Occipital lobe (tissue), 2 donors: ENCODE measurements around the gene SGSM1. TPM values are rescaled to one million over a fixed set of nuclear protein-coding genes. Genes with fewer than 3 reads are reported as not detected.

Source experiments
- DNase-seq: peaks from one replicate; lab custom pipeline; 2025; lab: John Stamatoyannopoulos, UW
- total RNA-seq: library from RNA; depleted of rRNA; stranded (reverse); fragments of >200 nt; gene quantifications from one replicate; pipeline ENCODE4 v1.2.3, GENCODE V29; 2014

SGSM1 gene
- total RNA-seq, 1 donor from 2014 or later, result 11.4 TPM

DNA sequence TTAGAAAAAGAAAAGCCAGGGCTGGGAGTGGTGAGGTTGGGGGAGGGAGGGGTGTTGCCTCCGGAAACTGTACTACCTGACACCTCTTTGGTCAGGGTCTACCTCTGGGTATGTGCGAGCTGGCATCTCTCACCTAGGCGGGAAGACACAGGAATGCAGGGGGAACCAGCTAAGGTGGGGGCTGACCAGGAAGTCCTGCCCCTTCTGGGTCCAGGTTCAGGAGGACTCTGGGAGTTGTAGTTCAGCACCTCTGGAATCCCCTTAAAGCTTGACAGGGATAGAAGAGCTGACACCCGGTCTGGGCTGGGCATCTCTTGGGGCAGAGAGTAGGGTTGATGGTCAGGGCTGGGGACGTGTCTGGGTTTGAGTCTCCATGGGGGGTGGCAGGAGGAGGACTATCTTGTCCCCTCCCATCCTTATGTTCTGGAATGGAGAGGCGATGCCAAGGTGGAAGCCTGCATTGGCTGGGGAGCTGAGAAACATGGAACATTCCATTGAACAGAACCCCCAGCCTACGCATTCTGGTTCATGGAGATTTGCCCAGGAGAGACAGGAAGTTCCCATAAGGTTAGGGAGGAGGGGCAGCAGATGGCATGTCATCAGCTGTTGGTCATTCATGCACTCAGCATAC is 144.4 kb downstream of the SGSM1 start:
- peak; percentile 79 for DNase-seq

DNA sequence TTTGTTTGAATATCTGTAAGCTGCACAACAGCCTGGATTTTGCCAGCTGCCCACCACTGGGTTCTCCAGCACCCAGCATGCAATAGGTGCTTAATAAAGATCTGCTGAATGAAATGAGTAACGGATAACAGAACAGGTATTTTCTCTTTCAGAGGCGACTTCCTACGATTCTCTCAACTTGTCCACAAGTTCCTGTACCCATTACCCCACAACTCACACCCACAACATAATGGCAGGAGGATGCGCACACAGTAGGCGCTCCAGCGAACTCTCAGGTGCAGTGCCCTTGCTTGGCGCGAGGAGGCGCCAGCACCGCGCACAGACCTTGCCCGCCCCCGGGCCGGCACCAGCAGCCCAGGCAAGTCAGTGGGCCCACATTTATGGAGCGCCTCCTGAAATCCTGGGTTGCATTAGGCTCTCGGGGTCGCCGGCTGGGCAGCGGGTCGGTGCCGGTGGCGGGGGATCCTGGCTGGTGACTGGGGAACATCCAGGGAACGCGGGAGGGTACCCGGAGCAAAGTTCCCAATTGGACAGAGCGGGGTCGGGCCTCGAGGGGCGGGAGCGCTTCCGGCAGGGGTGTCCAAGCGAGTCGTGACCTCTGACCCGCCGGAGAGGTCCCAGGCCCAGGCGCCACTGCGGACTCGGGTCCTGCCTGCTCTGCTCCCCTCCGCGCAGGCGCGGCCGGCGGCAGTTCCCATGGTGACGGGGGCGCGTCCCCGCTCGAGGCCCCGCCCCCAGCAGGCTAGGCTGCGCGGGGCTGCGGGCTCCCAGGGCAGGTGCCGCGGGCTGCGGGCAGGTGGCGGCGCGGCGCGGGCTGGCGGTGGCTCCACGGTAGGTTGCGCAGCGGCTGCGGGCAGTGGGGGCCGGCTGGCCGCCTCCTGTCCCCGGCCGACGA is 146.2 kb downstream of the SGSM1 start, which contains the start of gene KIAA1671:
TSS of gene KIAA1671 (plus strand) at position 775 of the 895 bp plus-strand sequence. CDS start 75,284 bp downstream, outside the sequence.
- peak; percentile 78 for DNase-seq

DNA sequence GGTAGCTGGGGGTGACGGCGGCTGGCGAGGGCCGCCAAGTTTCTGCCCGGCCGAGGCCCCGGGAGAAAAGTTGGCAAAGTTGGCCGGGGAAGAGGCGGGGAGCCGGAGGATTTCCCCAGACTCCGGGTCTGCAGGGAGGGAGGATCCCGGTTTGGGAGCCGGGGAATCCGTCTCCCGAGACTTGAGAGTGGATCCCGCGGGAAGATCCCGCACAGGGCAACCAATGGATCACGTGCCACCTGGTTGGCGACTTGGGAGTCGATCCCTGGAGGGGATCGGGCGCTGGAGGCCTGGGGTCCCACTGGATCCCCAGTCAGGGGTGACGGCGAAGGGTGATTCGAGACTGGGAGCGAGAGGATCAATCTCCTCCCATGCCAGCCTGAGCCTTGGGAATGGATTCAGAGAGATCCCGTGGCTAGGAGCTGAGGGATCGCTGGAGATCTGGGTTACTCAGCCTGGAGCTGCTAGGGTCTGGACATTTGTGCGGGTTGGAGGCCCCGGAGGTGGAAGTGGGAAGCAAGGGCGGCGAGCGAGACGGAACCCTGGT is 146.9 kb downstream of the SGSM1 start:
- DNase-seq, result peak; percentile 50

DNA sequence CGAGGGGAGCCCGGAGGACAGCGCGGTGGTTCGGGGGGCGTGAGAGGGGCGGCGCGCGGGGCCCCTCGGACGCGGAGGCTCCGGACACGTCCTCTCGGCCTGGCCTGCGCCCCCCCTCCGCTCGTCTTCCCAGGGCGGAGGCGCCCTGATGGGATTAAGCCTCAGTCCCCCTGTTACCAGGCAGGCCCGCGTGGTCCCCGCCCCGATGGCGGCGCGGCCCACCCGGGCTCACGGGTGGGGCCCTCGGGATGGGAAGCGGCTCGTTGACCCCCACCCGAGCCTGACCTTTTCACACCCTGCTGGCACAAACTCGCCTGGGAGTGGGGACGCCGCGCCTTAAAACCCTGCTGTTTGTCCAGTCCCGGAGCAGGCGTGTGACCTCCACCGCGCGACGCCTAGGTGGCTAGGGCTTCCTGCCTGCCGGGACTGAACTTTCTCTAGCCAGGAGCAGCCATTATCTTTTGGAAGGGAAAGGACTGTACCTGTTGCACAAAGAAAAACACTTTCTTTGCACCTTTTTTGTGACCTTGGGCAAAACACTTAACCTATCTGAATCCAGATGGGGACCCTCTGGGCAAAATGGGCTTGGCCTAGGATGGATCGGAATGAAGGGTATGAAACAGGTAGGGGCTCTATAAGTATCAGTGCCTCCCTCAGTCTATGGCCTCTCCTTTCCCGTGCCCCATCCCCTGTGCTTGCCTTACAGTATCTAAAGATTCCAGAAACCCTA is 147.5 kb downstream of the SGSM1 start:
- DNase-seq, result no peak

DNA sequence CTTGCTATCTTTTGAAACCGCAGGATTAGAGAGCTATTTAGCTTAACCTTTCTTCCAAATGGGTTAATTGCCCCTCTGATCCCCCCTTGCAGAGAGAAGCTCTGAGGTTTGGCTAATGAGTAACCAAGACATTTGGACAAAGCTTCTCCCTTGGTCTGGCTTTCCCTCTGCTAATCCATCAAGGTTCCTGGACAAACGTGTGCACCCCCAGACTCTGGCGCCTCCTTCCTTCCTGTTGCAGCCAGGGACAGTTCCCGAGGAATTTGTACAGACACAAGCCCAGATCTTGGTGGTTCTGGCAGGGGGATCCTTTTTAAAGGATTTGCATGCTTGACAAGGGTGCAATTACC is 148.1 kb downstream of the SGSM1 start:
- DNase-seq, result no peak

DNA sequence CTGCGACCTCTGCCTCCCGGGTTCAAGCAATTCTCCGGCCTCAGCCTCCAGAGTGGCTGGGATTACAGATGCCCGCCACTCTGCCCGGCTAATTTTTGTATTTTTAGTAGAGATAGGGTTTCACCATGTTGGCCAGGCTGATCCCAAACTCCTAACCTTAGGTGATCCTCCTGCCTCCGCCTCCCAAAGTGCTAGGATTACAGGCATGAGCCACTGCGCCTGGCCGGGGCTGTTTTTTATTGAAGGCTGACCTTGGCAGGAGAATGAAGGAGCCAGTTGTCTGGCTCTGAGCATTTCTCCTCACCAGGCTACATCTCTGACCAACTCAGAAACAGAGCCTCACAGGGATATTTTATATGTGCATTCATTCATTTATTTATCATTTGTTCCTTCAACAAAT is 148.8 kb downstream of the SGSM1 start:
- no peak for DNase-seq

DNA sequence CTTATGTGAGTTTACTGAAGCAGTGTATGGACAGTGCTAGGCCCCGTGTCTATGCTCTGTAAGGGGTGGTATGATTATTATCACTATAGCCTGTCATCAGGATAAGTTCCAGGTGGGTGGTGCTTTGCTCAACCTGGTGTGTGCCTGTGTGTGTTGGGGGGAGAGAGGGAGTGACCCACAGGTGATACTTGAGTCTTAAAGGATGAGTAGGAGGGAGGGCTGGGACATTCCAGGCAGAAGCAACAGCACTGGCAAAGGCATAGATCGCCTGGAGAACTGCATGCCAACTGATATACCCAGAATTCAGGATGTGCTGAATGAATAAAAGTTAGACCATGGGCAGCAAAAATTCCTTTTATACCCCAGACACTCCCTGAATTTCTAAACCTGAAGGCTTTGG is 151.0 kb downstream of the SGSM1 start:
- DNase-seq, result no peak

DNA sequence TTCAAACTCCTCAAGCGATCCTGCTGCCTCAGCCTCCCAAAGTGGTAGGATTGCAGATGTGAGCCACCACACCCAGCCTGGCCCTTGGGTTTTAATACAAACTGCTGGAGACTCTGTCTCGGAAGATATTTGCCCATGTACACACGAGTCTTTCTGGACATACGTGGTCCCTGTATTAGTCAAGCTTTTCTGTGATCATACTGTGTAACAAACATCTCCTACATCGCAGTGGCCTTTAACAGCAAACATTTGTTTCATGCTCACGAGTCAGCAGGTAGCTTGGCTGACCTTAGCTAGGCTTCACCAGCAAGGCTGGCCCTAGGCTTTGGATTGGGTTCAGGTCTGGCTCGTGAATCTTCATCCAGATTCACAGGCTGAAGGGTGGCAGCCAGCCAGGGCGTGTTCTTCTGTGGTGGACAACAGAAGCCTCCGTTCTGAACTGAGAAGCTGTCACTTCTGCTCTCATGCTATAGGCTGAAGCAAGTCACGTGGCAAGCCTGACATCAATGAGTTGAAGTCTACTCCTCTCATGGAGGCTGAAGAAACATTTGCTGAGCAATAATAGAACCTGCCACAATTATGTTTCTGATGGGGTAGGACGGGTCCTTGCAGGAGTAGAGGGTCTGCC is 155.3 kb downstream of the SGSM1 start:
- DNase-seq, result no peak

DNA sequence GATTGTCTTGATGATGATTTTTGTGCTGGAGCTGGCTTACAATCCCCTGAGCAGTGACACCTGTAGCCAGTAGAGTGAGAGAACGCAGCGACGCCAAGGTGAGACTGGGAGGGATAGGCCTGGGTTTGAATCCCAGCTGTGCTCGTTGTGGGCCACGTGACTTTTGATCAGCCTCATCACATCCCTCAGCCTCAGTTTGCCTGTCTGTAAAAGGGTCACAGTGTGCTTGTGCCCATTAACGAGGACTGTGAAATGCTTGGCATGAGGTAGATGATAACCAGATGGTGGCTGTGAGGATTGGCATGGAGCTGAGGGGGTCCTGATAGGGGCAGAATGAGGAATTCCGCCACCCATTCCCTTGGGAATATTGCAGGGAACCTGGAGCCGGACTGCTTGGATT is 156.1 kb downstream of the SGSM1 start:
- DNase-seq, result no peak

DNA sequence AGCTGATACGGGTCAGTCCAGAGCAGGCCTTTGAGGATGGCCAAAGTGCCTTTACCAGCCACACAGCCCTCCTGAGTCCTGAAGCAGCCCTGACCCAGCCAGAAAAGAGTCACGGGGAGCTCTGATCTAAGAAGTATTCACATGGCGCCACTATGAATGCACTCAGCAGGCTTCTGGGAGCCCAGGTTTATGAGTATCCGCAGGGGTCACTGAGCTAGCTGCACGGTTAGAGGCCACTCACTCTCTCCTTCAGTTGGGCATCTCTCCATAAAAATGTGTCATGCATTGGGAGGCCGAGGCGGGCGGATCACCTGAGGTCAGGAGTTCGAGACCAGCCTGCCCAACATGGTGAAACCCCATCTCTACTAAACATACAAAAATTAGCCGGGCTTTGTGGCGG is 156.8 kb downstream of the SGSM1 start:
- no peak for DNase-seq

DNA sequence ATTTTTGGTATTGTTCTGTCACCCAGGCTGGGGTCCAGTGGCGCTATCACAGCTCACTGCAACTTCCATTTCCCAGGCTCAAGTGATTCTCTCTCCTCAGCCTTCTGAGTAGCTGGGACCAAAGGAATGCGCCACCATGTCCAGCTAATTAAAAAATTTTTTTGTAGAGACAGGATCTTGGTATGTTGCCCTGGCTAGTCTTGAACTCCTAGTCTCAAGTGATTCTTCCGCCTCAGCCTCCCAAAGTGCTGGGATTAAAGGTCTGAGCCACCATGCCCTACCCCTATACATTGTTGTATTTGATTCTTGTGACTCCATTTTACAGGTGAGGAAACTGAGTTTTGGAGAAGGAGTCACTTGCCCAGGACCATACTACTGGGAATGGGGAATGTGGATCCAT is 158.4 kb downstream of the SGSM1 start:
- no peak for DNase-seq

DNA sequence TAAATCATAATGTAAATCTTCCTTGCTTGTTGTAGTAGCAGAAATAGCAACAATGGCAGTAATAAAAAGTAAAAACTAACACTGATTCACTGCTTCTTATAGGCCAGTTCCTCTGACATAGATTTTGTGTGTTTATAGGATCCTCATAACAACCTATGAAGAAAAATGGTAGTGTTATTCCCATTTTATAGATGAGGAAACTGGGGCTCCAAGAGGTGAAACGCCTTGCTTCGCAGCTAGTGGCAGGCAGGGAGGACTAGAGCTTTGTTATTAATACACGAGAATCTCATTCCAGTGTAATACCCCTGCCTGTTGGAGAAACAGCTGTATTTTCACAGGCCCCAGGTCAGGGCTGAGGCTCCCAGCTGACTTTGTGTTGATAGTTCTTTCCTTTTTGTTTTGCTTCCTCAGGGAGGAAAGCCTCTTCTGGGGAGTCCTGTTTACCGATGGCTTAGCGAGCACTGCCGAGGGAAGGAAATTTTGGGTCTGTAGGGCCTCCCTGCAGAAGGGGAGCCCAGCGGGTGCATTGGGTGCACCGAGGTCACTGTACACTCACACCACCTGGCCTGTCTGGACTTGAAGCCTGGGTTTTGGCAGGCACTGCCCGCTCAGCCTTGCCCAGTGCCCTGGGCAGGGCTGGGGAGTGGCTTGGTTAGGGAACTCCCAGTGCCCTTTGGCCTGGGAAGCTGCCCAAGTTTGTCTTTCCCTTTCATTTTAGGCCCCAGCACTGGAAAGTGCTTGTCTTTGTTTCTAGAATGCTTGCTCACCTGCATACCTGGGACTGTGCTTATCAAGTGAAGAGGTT is 160.0 kb downstream of the SGSM1 start:
- DNase-seq, result no peak

DNA sequence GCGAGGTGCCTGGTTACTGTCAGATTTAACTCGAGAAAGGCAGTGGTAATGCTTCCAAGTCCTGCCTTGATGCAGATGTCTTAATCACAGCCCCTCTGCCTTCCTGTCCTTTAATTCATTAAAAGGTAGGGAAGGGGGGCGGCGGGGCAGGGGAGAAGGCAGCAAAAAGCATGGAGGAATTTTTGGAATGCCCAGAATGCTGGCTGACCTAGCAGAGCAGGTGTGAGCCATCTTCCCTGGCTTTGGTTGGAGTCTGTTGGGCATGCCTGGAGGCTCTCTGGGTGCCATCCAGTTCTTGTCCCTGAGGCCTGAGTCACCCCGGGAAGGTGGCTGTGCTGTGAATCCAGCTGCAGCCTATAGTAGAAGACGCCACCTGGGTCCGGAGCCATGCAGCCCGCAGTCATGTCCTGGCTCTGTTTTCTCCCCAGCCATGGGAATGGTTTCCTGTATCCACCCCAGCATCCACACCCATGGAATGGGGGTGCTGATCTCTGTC is 162.1 kb downstream of the SGSM1 start:
- DNase-seq, result no peak

DNA sequence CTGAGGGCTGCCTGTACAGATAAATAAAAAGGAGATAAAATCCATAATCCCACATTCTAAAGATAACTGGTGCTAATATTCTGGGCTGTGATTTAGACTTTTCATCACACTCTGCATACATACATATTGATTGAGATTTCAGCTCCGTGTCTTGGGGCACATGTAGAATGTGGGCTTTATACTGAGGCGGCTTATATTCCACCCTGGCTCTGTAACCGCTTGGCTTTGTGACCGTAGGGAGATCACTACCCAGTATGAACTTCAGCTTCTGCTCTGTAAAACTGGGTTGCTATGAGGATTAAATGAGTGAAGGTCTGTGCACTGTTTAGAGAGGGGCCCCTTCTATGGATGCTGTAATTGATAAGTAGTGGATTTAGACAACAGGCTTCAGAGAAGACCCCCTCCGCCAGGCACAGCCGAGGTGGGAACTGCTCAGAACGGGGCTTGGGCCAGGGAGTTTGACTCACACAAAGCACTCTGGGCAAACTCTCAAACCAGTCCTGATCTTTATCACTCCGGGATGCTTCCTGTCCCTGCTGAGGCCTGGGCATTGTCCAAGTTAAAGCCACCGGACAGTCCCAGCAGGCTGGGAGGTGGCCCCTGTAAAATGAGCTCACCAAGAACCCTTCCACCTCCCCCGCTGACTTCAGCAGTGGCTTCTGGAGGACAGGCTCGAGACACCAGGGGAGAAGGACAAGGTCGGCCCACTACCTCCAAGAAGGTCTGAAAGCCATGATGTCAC is 163.7 kb downstream of the SGSM1 start:
- DNase-seq, result no peak

DNA sequence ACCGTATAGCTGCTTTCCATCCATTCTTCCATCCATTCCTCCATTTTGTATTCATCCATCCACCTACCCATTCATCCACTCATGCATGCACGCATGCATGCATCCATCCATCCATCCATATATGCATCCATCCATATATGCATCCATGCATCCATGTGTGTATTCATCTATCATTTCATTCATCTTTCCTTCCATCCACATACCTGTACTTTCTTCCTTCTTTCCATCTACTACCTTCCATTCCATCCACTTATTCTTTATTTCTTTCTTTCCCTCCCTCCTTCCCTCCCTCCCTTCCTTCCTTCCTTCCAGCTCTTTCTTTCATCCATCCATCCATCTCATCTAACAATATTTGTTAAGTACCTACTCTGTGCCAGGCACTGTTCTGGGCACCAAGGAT is 166.4 kb downstream of the SGSM1 start:
- no peak for DNase-seq

DNA sequence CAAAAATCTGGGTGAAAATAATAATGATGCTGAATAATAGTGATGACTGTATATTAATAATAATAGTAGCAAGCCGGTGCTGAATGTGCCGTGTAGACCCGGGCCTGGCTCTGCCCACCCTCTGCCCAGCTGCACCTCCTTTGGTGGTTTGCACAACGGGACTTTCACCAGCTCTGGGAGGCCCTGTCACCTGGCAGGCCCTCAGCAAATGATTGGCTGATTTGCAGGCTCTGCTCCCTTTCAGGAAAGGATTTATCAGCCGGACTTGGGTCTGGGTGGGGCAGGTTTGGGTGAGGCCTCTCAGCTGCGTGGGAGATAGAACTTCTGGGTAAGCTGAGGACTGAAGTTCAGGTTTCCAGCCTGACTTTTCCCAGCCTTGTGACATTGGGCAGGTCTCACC is 167.9 kb downstream of the SGSM1 start:
- no peak for DNase-seq

DNA sequence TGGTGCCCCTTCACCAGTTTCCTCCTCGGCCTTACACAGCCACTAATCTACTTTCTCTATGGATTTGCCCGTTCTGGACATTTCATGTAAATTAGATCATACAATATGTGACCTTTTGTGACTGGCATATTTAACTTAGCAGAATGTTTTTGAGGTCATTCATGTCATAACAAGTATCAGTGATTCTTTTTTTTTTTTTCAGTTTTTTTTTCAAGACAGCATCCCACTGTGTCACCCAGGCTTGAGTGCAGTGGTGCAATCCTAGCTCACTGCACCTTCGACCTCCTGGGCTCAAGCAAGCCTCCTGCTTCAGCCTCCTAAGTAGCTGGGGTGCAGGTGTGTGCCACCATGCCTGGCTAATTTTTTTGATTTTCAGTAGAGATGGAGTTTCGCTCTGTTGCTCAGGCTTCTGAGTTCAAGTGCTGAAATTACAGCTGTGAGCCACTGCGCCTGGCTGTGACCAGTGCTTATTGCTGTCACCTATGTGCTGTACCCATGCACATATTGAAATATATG is 169.2 kb downstream of the SGSM1 start:
- DNase-seq, result no peak

DNA sequence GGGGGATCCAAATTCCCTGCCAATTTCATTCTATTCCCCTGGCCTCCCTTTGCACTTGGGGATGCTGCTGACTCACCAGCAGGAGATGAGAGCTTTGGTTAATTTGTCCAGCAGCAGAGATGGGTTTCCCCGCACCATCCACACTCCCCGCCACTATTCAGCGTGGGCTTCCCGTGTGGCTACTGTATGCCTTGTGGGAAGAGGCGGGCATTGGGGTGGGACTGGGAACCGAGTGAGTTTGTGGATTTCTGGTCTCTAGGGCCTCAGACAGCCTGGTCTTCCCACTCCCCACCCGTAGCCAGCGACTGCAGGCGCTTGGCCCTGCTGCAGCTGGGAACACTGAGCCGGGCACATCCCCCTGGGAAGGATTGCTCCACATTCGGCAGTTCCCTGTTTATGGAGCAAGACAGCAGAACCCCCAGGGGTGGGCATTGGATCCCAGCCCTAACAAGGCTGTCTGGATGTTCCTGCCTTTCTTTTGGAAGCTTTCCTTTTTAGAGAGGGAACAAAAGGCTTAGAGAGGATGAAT is 169.9 kb downstream of the SGSM1 start:
- peak; percentile 36 for DNase-seq
